ENCODE data around the gene CBARP. TPM values are rescaled to one million over a fixed set of nuclear protein-coding genes. Genes with fewer than 3 reads are reported as not detected.
A peak's percentile ranks its signal among the peaks of the same experiment; 100 is the strongest.

CBARP gene
- total RNA-seq, 1 experiment from 2014 or later, result 13.3 TPM

- intact Hi-C loops (cut with micrococcal nuclease; ENCODE audit: unreplicated experiment), result no loop called here
- DNase-seq (ENCODE audit: low spot score), result no peak
- no peaks in the 10 kb centered on the region for H3K27me3 ChIP-seq (replicated peaks; ENCODE audit: insufficient read depth, low read depth, low read length, poor library complexity)
- no peak overlapping the region for H3K27ac ChIP-seq (ENCODE audit: low read depth, low read length, poor library complexity, severe bottlenecking)
- H3K36me3 ChIP-seq (ENCODE audit: insufficient read depth, low read length, poor library complexity, severe bottlenecking), result peaks cover 8% of the 10 kb centered on the region
- no peaks in the 10 kb centered on the region for H3K9me3 ChIP-seq (ENCODE audit: low read depth, low read length, poor library complexity, severe bottlenecking)
- peak overlapping the region; percentile 86 for H3K4me3 ChIP-seq (ENCODE audit: low read depth, low read length, poor library complexity, severe bottlenecking)
- TF ChIP-seq EZH2 (IDR thresholded peaks at IDR 0.05; ENCODE audit: borderline replicate concordance, low read depth, low read length, poor library complexity, severe bottlenecking) (no peak), CTCF (conservative IDR thresholded peaks at IDR 0.05; ENCODE audit: low read depth, low read length) (no peak)
- POLR2A ChIA-PET (ENCODE audit: low non-redundant PET), result interaction anchor here (0.6 kb wide), 1 partner anchor 33 kb away, joined by 4 read pairs; no protein-coding TSS in a partner anchor
- BruUV-seq (replicated peaks), result no TSS peak
- H3K4me1 ChIP-seq (ENCODE audit: insufficient read depth, low read length, poor library complexity, severe bottlenecking), result peaks cover 24% of the 10 kb centered on the region
- CTCF ChIA-PET, result no interaction called here
Observed at GRCh38 chr19:1236576-1236975, 1.2 kb downstream of the CBARP start.

GRCh38 chr19:1235625-1236538 lies 1.9 kb downstream of the CBARP start:
- no peak overlapping the region for H3K27ac ChIP-seq (ENCODE audit: low read depth, low read length, poor library complexity, severe bottlenecking)
- CTCF ChIA-PET, result interaction anchor here (0.5 kb wide), 1 partner anchor 11 kb away, joined by 4 read pairs; no protein-coding TSS in a partner anchor
- no peak for DNase-seq (ENCODE audit: low spot score)

GRCh38 chr19:1234955-1235380 lies 2.8 kb downstream of the CBARP start:
- Histone ChIP-seq H3K27ac (ENCODE audit: low read depth, low read length, poor library complexity, severe bottlenecking) (no peak overlapping the region), H3K9me3 (ENCODE audit: low read depth, low read length, poor library complexity, severe bottlenecking) (no peaks in the 10 kb centered on the region), H3K36me3 (ENCODE audit: insufficient read depth, low read length, poor library complexity, severe bottlenecking) (peaks cover 8% of the 10 kb centered on the region), H3K4me3 (ENCODE audit: low read depth, low read length, poor library complexity, severe bottlenecking) (no peak overlapping the region), H3K4me1 (ENCODE audit: insufficient read depth, low read length, poor library complexity, severe bottlenecking) (peaks cover 22% of the 10 kb centered on the region), H3K27me3 (replicated peaks; ENCODE audit: insufficient read depth, low read depth, low read length, poor library complexity) (no peaks in the 10 kb centered on the region)
- ChIA-PET CTCF (interaction anchor here (0.6 kb wide), 1 partner anchor 56 kb away, joined by 5 read pairs; no protein-coding TSS in a partner anchor), POLR2A (ENCODE audit: low non-redundant PET) (no interaction called here)
- no TSS peak for BruUV-seq (replicated peaks)
- no peak for DNase-seq (ENCODE audit: low spot score)
- no peak for TF ChIP-seq EZH2 (IDR thresholded peaks at IDR 0.05; ENCODE audit: borderline replicate concordance, low read depth, low read length, poor library complexity, severe bottlenecking)
- TF ChIP-seq CTCF (conservative IDR thresholded peaks at IDR 0.05; ENCODE audit: low read depth, low read length), result no peak
- intact Hi-C loops (cut with micrococcal nuclease; ENCODE audit: unreplicated experiment), result no loop called here

More at GRCh38 chr19:1235625-1236538, 1.9 kb downstream of the CBARP start:
- H3K27me3 ChIP-seq (replicated peaks; ENCODE audit: insufficient read depth, low read depth, low read length, poor library complexity), result no peaks in the 10 kb centered on the region
- no peak for TF ChIP-seq EZH2 (IDR thresholded peaks at IDR 0.05; ENCODE audit: borderline replicate concordance, low read depth, low read length, poor library complexity, severe bottlenecking)
- no peak for TF ChIP-seq CTCF (conservative IDR thresholded peaks at IDR 0.05; ENCODE audit: low read depth, low read length)
- H3K9me3 ChIP-seq (ENCODE audit: low read depth, low read length, poor library complexity, severe bottlenecking), result no peaks in the 10 kb centered on the region
- no TSS peak for BruUV-seq (replicated peaks)
- intact Hi-C loops (cut with micrococcal nuclease; ENCODE audit: unreplicated experiment), result no loop called here
- H3K4me3 ChIP-seq (ENCODE audit: low read depth, low read length, poor library complexity, severe bottlenecking), result peak overlapping the region; percentile 86
- H3K4me1 ChIP-seq (ENCODE audit: insufficient read depth, low read length, poor library complexity, severe bottlenecking), result peaks cover 24% of the 10 kb centered on the region
- POLR2A ChIA-PET (ENCODE audit: low non-redundant PET), result no interaction called here
- H3K36me3 ChIP-seq (ENCODE audit: insufficient read depth, low read length, poor library complexity, severe bottlenecking), result peaks cover 8% of the 10 kb centered on the region
